GM23338 (cell line): Measurements from ENCODE around the gene TDP2. TPM values are rescaled to one million over a fixed set of nuclear protein-coding genes. Genes with fewer than 3 reads are reported as not detected.

Experiments
- ATAC-seq: fragments of 200-7000 bp; cut with Tn5 transposase; 3 replicates; pipeline ENCODE4 v1.9.1; 2020
- DNase-seq: peaks from one replicate; pipeline ENCODE4 v3.0.0-alpha.2; 2015; ENCODE audit warnings: low spot score
- H2AFZ ChIP-seq: fragments of 200-600 bp; sonication (generic); 2 replicates; pipeline ENCODE4 v1.8.0; 2016; ENCODE audit warnings: antibody characterized with exemption, mild to moderate bottlenecking, moderate library complexity
- H3F3A ChIP-seq: fragments of 200-600 bp; sonication (generic); replicated peaks from 2 replicates; pipeline ENCODE4 v1.8.0; 2017; ENCODE audit warnings: antibody characterized with exemption, mixed run types, low read depth
- H3K27ac ChIP-seq: fragments of 200-600 bp; sonication (generic); 2 replicates; pipeline ENCODE4 v1.6.1; 2016; ENCODE audit warnings: low read depth
- H3K27me3 ChIP-seq: fragments of 200-600 bp; sonication (generic); 2 replicates; pipeline ENCODE4 v1.8.0; 2016; ENCODE audit warnings: mild to moderate bottlenecking, mixed run types, moderate library complexity; ENCODE audit not compliant: insufficient read depth
- H3K36me3 ChIP-seq: fragments of 200-600 bp; sonication (generic); 2 replicates; pipeline ENCODE4 v1.8.0; 2016; ENCODE audit warnings: mild to moderate bottlenecking; ENCODE audit not compliant: insufficient read depth
- H3K4me1 ChIP-seq: fragments of 200-600 bp; sonication (generic); 2 replicates; pipeline ENCODE4 v1.8.0; 2016; ENCODE audit warnings: mild to moderate bottlenecking, moderate library complexity; ENCODE audit not compliant: insufficient read depth
- H3K4me2 ChIP-seq: fragments of 200-600 bp; sonication (generic); 2 replicates; pipeline ENCODE4 v1.7.1; 2017; ENCODE audit warnings: mixed run types
- H3K4me3 ChIP-seq: fragments of 200-600 bp; sonication (generic); 2 replicates; pipeline ENCODE4 v1.6.1; 2016; ENCODE audit warnings: mixed run types
- H3K79me2 ChIP-seq: fragments of 200-600 bp; sonication (generic); replicated peaks from 2 replicates; pipeline ENCODE4 v1.8.0; 2017; ENCODE audit warnings: mild to moderate bottlenecking; ENCODE audit not compliant: insufficient read depth
- H3K9me2 ChIP-seq: fragments of 200-600 bp; sonication (generic); 2 replicates; pipeline ENCODE4 v1.8.0; 2017; ENCODE audit not compliant: insufficient read depth
- H4K20me1 ChIP-seq: fragments of 200-600 bp; sonication (generic); replicated peaks from 2 replicates; pipeline ENCODE4 v1.8.0; 2017; ENCODE audit warnings: mild to moderate bottlenecking; ENCODE audit not compliant: insufficient read depth
- H3K27ac Mint-ChIP-seq: 2 replicates; pipeline ENCODE4 v1.8.0; 2020; ENCODE audit warnings: inconsistent platforms, mild to moderate bottlenecking, moderate library complexity, mixed read lengths
- H3K27me3 Mint-ChIP-seq: 3 replicates; pipeline ENCODE4 v1.8.0; 2022; ENCODE audit warnings: low read depth, mild to moderate bottlenecking, moderate library complexity, mixed read lengths, inconsistent platforms; ENCODE audit not compliant: insufficient read depth, poor library complexity
- H3K36me3 Mint-ChIP-seq: 3 replicates; pipeline ENCODE4 v1.8.0; 2021; ENCODE audit warnings: low read depth, mild to moderate bottlenecking, inconsistent platforms, moderate library complexity, mixed read lengths
- H3K4me1 Mint-ChIP-seq: 3 replicates; pipeline ENCODE4 v1.8.0; 2020; ENCODE audit warnings: mild to moderate bottlenecking, inconsistent platforms, mixed read lengths
- H3K4me3 Mint-ChIP-seq: 3 replicates; pipeline ENCODE4 v1.8.0; 2021; ENCODE audit warnings: moderate library complexity, mild to moderate bottlenecking, inconsistent platforms, mixed read lengths
- H3K9me3 Mint-ChIP-seq: 3 replicates; pipeline ENCODE4 v1.8.0; 2020; ENCODE audit warnings: moderate library complexity, mild to moderate bottlenecking, inconsistent platforms, mixed read lengths
- CREB1 ChIP-seq: fragments of 250-450 bp; sonication (Bioruptor Pico); IDR thresholded peaks from 2 replicates; pipeline ENCODE4 v1.5.0; 2020; ENCODE audit warnings: low read depth, mild to moderate bottlenecking, moderate library complexity
- EZH2 ChIP-seq: fragments of 200-600 bp; sonication (generic); IDR thresholded peaks from one replicate; pipeline ENCODE4 v1.8.0; 2017; ENCODE audit warnings: antibody characterized with exemption, mild to moderate bottlenecking, low read depth; ENCODE audit not compliant: unreplicated experiment
- EZH2phosphoT487 ChIP-seq: fragments of 200-600 bp; sonication (generic); IDR thresholded peaks from one replicate; pipeline ENCODE4 v1.8.1; 2018; ENCODE audit warnings: antibody characterized with exemption; ENCODE audit not compliant: unreplicated experiment
- JUNB ChIP-seq: IDR thresholded peaks from one replicate; pipeline ENCODE4 v1.6.1; 2016; ENCODE audit warnings: antibody characterized with exemption; ENCODE audit not compliant: unreplicated experiment
- NANOG ChIP-seq: IDR thresholded peaks from 2 replicates; pipeline ENCODE4 v1.6.1; 2016; ENCODE audit warnings: antibody characterized with exemption, borderline replicate concordance
- POLR2AphosphoS5 ChIP-seq: IDR thresholded peaks from 2 replicates; pipeline ENCODE4 v1.6.1; 2016; ENCODE audit warnings: antibody characterized with exemption, low read depth
- STAT1 ChIP-seq: IDR thresholded peaks from one replicate; pipeline ENCODE4 v1.6.1; 2016; ENCODE audit warnings: antibody characterized with exemption; ENCODE audit not compliant: unreplicated experiment
- ZNF114 ChIP-seq: fragments of 250-450 bp; sonication (Bioruptor Pico); IDR thresholded peaks from 2 replicates; pipeline ENCODE4 v1.5.0; 2020; ENCODE audit warnings: mild to moderate bottlenecking, moderate library complexity
- ZNF331 ChIP-seq: fragments of 250-450 bp; sonication (Bioruptor Pico); IDR thresholded peaks from 2 replicates; pipeline ENCODE4 v1.5.0; 2020; ENCODE audit warnings: low read depth, mild to moderate bottlenecking, moderate library complexity
- polyA plus RNA-seq: library from polyadenylated mRNA; unstranded; fragments of >200 nt; fragmentation: Nextera tagmentation; extraction: Ambion mirVana; gene quantifications from 2 replicates; pipeline ENCODE4 v1.2.1, GENCODE V29; 2016
- total RNA-seq: library from RNA; depleted of rRNA; stranded (reverse); fragments of >200 nt; shearing (Covaris generic); gene quantifications from 2 replicates; pipeline ENCODE4 v1.2.3, GENCODE V29; 2014
- TF ChIP-seq, protein P1 (sequence below): fragments of 250-450 bp; sonication (Bioruptor Pico); IDR thresholded peaks from 2 replicates; pipeline ENCODE4 v1.5.0; 2020; ENCODE audit warnings: mild to moderate bottlenecking, moderate library complexity
- TF ChIP-seq, protein P2 (sequence below), 2 experiments: fragments of 200-600 bp in 1 of 2; sonication (generic) in 1 of 2; conservative IDR thresholded peaks; 2 replicates each; pipeline versions ENCODE4 v1.5.1 to v1.6.1; 2016 to 2017; ENCODE audit warnings: antibody characterized with exemption in 2 of 2, low read depth in 2 of 2, mild to moderate bottlenecking in 2 of 2, moderate library complexity in 1 of 2
- TF ChIP-seq, protein P3 (sequence below): IDR thresholded peaks from one replicate; pipeline ENCODE4 v1.6.1; 2018; ENCODE audit warnings: antibody characterized with exemption; ENCODE audit not compliant: unreplicated experiment
- TF ChIP-seq, protein P4 (sequence below): IDR thresholded peaks from 2 replicates; pipeline ENCODE4 v1.6.1; 2016; ENCODE audit warnings: antibody characterized with exemption

The TDP2 gene
- total and polyA plus RNA-seq, 2 experiments from 2014 or later, result 46.8 to 47.8 TPM

DNA sequence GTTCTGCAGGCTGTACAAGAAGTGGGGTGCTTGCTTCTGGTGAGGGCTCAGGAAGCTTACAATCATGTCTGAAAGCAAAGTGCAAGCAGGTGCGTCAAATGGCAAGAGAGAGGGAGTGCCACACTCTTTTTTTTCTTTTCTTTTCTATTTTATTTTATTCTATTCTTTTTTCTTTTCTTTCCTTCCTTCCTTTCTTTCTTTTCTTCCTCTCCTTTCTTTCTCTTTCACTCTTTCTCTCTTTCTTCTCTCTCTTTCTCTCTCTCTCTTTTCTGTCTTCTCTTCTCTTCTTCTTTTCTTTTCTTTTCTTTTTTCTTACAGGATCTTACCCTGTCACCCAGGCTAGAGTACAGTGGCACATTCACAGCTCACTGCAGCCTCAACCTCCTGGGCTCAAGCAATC, 19.7 kb upstream of the TDP2 start:
- H3K27me3 ChIP-seq, result no peaks in the 10 kb centered on the region
- Mint-ChIP-seq H3K27ac (peak overlapping the region; percentile 85; the same call in 1 of the 2 replicates), H3K36me3 (peaks cover 29% of the 10 kb centered on the region), H3K27me3 (peaks cover 5% of the 10 kb centered on the region), H3K4me3 (no peak overlapping the region), H3K9me3 (no peaks in the 10 kb centered on the region; the same call in 2 of the 3 replicates), H3K4me1 (peaks cover 40% of the 10 kb centered on the region)
- no peak overlapping the region for H3K27ac ChIP-seq
- H3K4me2 ChIP-seq, result no peak overlapping the region
- H3K79me2 ChIP-seq, result peaks cover 20% of the 10 kb centered on the region
- H3F3A ChIP-seq, result peaks cover 8% of the 10 kb centered on the region; the same call in 1 of the 2 replicates
- no peak overlapping the region for H2AFZ ChIP-seq
- DNase-seq, result no peak
- peaks cover 17% of the 10 kb centered on the region for H3K4me1 ChIP-seq
- no peak for ATAC-seq
- TF ChIP-seq, protein P1, sequence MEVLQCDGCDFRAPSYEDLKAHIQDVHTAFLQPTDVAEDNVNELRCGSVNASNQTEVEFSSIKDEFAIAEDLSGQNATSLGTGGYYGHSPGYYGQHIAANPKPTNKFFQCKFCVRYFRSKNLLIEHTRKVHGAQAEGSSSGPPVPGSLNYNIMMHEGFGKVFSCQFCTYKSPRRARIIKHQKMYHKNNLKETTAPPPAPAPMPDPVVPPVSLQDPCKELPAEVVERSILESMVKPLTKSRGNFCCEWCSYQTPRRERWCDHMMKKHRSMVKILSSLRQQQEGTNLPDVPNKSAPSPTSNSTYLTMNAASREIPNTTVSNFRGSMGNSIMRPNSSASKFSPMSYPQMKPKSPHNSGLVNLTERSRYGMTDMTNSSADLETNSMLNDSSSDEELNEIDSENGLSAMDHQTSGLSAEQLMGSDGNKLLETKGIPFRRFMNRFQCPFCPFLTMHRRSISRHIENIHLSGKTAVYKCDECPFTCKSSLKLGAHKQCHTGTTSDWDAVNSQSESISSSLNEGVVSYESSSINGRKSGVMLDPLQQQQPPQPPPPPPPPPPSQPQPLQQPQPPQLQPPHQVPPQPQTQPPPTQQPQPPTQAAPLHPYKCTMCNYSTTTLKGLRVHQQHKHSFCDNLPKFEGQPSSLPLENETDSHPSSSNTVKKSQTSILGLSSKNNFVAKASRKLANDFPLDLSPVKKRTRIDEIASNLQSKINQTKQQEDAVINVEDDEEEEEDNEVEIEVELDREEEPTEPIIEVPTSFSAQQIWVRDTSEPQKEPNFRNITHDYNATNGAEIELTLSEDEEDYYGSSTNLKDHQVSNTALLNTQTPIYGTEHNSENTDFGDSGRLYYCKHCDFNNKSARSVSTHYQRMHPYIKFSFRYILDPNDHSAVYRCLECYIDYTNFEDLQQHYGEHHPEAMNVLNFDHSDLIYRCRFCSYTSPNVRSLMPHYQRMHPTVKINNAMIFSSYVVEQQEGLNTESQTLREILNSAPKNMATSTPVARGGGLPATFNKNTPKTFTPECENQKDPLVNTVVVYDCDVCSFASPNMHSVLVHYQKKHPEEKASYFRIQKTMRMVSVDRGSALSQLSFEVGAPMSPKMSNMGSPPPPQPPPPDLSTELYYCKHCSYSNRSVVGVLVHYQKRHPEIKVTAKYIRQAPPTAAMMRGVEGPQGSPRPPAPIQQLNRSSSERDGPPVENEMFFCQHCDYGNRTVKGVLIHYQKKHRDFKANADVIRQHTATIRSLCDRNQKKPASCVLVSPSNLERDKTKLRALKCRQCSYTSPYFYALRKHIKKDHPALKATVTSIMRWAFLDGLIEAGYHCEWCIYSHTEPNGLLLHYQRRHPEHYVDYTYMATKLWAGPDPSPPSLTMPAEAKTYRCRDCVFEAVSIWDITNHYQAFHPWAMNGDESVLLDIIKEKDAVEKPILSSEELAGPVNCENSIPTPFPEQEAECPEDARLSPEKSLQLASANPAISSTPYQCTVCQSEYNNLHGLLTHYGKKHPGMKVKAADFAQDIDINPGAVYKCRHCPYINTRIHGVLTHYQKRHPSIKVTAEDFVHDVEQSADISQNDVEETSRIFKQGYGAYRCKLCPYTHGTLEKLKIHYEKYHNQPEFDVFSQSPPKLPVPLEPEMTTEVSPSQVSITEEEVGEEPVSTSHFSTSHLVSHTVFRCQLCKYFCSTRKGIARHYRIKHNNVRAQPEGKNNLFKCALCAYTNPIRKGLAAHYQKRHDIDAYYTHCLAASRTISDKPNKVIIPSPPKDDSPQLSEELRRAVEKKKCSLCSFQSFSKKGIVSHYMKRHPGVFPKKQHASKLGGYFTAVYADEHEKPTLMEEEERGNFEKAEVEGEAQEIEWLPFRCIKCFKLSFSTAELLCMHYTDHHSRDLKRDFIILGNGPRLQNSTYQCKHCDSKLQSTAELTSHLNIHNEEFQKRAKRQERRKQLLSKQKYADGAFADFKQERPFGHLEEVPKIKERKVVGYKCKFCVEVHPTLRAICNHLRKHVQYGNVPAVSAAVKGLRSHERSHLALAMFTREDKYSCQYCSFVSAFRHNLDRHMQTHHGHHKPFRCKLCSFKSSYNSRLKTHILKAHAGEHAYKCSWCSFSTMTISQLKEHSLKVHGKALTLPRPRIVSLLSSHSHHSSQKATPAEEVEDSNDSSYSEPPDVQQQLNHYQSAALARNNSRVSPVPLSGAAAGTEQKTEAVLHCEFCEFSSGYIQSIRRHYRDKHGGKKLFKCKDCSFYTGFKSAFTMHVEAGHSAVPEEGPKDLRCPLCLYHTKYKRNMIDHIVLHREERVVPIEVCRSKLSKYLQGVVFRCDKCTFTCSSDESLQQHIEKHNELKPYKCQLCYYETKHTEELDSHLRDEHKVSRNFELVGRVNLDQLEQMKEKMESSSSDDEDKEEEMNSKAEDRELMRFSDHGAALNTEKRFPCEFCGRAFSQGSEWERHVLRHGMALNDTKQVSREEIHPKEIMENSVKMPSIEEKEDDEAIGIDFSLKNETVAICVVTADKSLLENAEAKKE (CRISPR knock-in tag), result no peak
- TF ChIP-seq EZH2phosphoT487, result no peak
- TF ChIP-seq, protein P2, sequence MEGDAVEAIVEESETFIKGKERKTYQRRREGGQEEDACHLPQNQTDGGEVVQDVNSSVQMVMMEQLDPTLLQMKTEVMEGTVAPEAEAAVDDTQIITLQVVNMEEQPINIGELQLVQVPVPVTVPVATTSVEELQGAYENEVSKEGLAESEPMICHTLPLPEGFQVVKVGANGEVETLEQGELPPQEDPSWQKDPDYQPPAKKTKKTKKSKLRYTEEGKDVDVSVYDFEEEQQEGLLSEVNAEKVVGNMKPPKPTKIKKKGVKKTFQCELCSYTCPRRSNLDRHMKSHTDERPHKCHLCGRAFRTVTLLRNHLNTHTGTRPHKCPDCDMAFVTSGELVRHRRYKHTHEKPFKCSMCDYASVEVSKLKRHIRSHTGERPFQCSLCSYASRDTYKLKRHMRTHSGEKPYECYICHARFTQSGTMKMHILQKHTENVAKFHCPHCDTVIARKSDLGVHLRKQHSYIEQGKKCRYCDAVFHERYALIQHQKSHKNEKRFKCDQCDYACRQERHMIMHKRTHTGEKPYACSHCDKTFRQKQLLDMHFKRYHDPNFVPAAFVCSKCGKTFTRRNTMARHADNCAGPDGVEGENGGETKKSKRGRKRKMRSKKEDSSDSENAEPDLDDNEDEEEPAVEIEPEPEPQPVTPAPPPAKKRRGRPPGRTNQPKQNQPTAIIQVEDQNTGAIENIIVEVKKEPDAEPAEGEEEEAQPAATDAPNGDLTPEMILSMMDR (conservative IDR thresholded peaks at IDR 0.05; ENCODE audit: low read depth in 2 of 2), result no peak
- TF ChIP-seq JUNB, result no peak
- no peak for TF ChIP-seq STAT1
- TF ChIP-seq EZH2, result no peak
- TF ChIP-seq, protein P3, sequence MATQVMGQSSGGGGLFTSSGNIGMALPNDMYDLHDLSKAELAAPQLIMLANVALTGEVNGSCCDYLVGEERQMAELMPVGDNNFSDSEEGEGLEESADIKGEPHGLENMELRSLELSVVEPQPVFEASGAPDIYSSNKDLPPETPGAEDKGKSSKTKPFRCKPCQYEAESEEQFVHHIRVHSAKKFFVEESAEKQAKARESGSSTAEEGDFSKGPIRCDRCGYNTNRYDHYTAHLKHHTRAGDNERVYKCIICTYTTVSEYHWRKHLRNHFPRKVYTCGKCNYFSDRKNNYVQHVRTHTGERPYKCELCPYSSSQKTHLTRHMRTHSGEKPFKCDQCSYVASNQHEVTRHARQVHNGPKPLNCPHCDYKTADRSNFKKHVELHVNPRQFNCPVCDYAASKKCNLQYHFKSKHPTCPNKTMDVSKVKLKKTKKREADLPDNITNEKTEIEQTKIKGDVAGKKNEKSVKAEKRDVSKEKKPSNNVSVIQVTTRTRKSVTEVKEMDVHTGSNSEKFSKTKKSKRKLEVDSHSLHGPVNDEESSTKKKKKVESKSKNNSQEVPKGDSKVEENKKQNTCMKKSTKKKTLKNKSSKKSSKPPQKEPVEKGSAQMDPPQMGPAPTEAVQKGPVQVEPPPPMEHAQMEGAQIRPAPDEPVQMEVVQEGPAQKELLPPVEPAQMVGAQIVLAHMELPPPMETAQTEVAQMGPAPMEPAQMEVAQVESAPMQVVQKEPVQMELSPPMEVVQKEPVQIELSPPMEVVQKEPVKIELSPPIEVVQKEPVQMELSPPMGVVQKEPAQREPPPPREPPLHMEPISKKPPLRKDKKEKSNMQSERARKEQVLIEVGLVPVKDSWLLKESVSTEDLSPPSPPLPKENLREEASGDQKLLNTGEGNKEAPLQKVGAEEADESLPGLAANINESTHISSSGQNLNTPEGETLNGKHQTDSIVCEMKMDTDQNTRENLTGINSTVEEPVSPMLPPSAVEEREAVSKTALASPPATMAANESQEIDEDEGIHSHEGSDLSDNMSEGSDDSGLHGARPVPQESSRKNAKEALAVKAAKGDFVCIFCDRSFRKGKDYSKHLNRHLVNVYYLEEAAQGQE, result no peak
- TF ChIP-seq NANOG, result no peak
- TF ChIP-seq CREB1 (CRISPR knock-in tag), result no peak
- no peak for TF ChIP-seq ZNF331 (CRISPR knock-in tag)
- no peak for TF ChIP-seq POLR2AphosphoS5
- TF ChIP-seq ZNF114 (CRISPR knock-in tag), result no peak
- TF ChIP-seq, protein P4, sequence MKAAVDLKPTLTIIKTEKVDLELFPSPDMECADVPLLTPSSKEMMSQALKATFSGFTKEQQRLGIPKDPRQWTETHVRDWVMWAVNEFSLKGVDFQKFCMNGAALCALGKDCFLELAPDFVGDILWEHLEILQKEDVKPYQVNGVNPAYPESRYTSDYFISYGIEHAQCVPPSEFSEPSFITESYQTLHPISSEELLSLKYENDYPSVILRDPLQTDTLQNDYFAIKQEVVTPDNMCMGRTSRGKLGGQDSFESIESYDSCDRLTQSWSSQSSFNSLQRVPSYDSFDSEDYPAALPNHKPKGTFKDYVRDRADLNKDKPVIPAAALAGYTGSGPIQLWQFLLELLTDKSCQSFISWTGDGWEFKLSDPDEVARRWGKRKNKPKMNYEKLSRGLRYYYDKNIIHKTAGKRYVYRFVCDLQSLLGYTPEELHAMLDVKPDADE, result no peak
- no peaks in the 10 kb centered on the region; the same call in 1 of the 2 replicates for H3K36me3 ChIP-seq
- no peaks in the 10 kb centered on the region for H4K20me1 ChIP-seq
- H3K9me2 ChIP-seq, result no peaks in the 10 kb centered on the region
- H3K4me3 ChIP-seq, result no peak overlapping the region
